GM19025 (cell line): Measurements from ENCODE around the gene CD1B.
A peak's percentile ranks its signal among the peaks of the same experiment; 100 is the strongest.
"Not testable (repeated sequence)": the region's sequence is repeated elsewhere in the genome, so short reads cannot be mapped to it uniquely, and the experiment has no call there.

Experiments used
- ATAC-seq: cut with Tn5 transposase; IDR thresholded peaks from one replicate; pipeline ENCODE4 v1.9.1; 2021; ENCODE audit warnings: mild to moderate bottlenecking, low read depth, moderate library complexity; ENCODE audit not compliant: unreplicated experiment

Gene CD1B

DNA sequence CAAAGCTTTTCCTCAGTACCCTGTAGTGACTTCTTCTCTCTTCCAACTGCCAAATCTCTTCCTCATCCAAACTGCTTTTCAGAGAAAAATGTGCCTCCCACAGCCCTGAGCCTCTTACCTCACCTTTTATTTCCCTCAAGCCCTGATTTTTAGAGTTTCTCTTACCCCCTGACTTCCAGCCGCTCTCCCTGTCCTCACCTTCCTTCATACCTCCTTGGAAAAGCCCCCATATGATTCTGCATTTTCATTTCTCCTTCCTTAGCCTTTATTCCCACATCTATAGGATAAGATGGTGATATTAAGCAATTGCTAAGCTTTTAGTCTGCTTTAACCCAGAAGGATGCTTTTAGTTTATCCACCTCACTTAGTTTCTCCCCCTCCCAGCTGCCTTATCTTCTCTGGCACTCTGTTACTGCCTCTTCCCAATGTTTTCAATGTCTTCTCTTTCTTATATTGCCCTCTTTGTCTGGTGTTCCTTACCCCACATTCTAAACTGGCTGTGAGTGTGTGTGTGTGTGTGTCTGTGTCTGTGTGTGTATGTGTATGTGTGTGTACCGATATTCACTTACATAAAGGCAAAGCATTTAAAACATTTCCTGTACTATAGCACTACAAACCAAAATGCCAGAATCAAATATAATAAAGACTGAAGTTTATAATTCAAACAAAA lies at the start of gene CD1B:
CD1B (minus strand) TSS at position 51 of the 670 bp plus-strand sequence. CDS start 108 bp downstream, outside the sequence.
- ATAC-seq, result no peak

DNA sequence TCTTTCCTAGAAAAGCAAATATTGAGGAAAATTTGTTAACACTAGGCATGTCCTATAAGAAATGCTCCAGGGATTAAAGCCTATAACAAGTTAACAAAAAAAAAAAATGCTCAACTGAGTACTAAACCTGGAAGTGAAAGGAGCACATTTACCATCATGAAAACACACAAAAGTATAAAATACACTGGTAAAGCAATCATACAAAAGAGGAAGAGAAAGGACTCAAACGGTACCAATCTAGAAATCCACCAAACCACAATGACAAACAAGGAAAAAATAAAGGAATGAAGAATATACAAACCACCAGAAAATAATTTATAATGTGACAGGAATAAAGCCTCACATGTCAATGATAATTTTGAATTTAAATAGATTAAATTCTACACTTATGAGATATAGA lies 43.5 kb upstream of the CD1B start:
- no peak for ATAC-seq

DNA sequence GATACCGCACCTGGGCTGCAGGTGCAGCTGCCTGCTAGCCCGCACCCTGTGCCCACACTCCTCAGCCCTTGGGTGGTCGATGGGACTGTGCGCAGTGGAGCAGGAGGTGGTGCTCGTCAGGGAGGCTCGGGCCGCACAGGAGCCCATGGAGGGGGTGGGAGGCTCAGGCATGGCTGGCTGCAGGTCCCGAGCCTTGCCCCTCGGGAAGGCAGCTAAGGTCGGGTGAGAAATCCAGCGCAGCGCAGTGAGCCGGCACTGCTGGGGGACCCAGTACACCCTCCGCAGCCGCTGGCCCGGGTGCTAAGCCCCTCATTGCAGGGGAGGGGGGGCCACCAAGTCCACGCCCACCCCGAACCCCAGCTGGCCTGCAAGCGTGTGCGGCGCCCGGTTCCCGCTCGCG lies 42.8 kb upstream of the CD1B start:
- not testable (repeated sequence) for ATAC-seq

DNA sequence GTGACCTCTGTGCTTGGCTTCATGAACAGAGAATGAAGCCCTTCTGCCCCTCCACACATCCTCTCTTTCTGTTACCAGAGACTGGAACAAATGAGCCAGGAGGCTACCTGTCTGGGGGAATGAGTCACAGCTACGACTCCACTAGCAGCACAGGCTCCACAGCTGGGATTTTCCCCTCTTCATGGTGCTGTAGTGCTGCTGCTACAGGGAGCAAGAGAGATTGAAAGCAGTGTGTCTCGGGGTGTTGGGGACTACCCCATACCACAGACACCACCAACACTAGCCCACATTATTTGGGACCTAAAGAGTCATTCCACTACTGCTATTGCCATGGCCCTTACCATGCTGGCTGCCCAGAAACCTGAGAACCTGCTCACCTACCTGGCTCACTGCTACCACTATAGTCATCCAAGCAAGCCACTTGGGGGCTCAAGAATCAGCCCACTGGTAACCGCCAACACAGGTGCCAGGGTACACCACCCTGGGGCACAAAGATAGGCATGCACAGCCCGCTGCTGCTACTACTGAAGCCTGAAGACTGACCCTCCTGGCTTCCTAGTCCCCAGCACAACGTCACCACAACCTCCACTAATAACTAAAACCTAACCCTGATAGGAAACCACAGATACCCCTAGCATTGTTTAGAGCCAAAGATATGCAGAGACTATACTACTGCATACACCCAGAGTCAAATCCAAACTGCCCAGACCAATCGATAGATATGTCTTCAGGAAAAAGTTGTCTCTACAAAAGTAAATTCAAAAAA lies 40.0 kb upstream of the CD1B start:
- ATAC-seq, result peak; percentile 96

DNA sequence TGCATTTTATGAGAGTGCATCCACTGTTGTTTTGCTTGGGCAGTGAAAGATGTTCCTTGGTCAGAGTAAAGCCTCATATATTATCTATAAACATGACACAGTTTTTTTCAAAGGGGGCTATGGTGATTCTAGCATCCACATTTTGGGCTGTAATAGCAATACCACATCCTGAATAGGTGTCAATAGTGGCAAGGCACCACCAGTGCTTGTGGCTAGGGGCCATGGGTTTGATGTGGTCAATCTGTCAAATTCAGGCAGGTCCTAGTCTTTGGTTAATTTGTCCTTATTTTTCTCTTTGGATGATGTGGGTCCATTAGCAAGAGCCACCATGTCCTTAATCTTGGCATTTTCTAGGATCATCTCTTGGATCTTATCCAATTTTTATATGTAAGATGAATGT lies 35.5 kb upstream of the CD1B start:
- ATAC-seq, result no peak

DNA sequence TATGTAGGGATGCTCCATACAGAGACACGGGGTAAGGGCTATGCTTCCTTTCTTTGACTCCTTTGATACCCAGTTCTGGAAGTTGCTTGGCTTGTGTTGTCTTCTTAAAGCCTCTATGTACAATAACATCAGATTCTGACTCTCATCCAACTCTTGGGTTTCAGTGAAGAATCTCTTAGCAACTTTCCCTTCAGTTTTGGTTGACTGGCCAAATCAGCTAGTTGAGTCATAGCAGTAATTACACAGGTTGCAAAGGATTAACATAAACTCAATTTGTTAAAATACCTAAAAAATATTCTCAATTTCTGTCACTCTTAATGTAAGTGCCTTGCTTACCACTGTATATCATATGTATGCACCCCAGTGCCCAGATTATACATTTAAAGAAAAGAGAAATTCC lies 31.6 kb upstream of the CD1B start:
- no peak for ATAC-seq

DNA sequence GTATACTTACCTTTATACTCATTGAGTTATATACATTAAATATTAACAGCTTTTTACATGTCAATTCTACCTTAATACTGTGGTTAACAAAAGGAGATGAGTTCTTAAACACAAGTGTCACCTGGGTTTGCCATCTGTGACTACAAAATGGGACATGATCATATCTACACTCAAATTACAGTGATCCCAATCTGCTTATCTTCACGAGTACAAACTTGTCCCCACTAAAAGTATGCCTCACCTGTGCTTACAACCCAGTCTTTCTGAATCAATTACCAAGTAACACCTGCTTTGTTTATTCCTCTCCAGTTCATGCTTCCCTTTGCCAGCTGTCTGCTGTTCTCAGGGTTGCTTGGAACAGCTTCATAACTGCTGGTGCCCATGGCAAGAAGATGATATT lies 31.2 kb upstream of the CD1B start:
- no peak for ATAC-seq

DNA sequence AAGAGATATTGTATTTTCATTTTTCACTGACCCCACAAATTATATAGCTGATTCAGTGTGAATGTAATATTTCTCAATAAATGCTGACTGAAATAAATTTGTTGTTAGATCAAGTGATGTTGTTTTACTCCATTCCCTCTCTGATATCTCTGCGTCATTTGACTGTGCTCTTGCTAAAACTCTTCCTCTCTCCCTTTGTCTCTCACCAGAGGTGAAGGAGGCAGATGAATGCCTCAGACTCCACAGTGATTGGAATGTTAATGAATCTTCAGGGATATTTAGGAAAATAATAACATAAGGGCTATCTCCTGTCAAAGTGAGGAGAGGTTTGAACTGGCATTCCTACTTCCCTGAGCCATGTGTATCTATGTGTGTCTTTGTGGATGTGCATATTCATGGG lies 26.1 kb upstream of the CD1B start:
- ATAC-seq, result no peak

DNA sequence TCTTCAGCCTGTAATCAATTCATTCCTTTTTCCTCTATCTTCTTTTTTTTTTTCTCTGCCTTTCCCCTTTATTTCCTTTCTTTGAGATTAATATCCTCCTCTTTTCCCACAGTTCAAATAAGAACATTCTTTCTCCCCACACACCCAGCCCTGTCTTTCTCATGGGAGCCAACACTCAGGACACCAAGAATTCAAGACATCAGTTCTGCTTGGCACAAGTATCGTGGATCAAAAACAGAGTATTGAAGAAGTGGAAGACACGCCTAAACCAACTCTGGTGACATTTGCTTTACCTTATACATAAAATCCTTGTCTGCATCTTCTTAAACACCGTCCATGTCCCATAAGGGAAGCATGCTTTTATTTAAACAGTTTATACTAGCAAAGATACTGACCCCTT lies 25.3 kb upstream of the CD1B start:
- no peak for ATAC-seq

DNA sequence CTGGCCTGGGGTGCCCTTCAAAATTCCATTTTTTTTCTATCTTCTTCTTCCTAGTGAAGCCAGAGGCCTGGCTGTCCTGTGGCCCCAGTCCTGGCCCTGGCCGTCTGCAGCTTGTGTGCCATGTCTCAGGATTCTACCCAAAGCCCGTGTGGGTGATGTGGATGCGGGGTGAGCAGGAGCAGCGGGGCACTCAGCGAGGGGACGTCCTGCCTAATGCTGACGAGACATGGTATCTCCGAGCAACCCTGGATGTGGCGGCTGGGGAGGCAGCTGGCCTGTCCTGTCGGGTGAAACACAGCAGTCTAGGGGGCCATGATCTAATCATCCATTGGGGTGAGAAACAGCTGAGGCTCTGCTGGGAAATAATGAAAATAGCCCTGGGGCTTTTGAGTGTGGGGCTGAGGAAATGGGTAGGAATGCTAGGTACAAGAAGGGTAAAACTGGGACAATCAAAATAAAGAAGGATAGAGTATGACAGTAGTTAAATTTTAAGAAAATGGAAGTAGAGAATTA lies 24.5 kb upstream of the CD1B start:
- no peak for ATAC-seq

DNA sequence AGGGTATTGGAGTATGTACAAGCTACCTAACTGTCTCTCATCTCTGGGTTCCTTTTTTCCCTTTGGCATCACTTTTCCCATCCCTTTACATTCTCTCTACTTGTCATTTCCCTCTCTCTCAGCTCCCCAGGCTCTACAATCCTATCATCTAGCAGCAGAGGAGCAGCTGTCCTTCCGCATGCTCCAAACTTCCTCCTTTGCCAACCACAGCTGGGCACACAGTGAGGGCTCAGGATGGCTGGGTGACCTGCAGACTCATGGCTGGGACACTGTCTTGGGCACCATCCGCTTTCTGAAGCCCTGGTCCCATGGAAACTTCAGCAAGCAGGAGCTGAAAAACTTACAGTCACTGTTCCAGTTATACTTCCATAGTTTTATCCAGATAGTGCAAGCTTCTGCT lies 22.9 kb upstream of the CD1B start:
- ATAC-seq, result no peak

DNA sequence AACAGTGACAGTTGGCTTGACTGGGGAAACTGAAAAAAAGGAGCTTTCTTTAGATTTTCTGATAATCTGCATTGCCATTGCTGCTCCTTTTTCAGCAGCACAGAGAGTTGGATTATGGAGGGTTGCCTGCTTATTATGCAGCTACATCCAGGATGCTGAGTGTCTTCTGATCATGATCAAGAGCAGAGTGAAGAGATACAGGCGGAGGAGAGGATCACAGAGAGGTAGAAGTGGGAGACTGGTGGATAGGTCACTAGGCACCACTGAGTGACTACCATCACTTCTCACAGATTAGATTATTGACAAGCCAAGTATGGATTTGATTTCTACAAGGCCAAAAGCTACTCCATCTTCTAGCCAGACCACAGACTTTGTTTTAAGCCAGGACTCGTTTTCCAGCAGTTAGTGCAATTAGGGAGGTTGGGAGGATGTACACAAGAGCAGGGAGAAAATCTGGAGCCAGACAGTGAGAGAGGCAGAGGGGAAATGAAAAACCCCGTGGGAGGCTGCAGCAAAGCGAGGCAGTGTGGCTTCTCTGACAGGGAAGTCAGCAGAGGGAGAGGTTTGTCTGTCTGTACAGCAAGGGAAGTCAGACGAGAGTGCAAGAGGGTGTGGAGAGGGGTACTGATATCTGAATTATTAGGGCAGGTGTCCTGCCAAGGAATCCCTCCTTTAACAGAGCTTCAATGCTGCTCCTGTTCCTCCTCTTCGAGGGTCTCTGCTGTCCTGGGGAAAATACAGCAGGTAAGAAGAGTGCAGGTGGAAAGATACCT lies 22.2 kb upstream of the CD1B start, which contains the start of gene CD1E:
CD1E (plus strand) TSS at position 592 of the 773 bp plus-strand sequence; CDS start at position 687, 95 bp downstream.
- ATAC-seq, result no peak

DNA sequence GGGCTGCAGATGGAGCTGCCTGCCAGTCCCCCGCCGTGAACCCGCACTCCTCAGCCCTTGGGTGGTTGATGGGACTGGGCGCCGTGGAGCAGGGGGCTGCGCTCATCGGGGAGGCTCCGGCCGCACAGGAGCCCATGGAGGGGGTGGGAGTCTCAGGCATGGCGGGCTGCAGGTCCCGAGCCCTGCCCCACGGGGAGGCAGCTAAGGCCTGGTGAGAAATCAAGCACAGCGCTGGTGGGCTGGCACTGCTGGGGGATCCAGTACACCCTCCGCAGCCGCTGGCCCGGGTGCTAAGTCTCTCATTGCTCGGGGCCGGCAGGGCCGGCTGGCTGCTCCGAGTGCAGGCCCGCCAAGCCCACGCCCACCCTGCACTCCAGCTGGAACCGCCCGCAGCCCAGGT lies 17.6 kb upstream of the CD1B start:
- ATAC-seq, result not testable (repeated sequence)

DNA sequence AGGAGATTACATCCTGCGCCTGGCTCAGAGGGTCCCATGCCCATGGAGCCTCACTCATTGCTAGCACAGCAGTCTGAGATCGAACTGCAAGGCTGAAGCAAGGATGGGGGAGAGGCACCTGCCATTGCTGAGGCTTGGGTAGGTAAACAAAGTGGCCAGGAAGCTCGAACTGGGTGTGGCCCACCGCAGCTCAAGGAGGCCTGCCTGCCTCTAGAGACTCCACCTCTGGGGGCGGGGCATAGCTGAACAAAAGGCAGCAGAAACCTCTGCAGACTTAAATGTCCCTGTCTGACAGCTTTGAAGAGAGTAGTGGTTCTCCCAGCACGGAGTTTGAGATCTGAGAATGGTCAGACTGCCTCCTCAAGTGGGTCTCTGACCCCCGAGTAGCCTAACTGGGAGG lies 5.1 kb upstream of the CD1B start:
- ATAC-seq, result not testable (repeated sequence)

DNA sequence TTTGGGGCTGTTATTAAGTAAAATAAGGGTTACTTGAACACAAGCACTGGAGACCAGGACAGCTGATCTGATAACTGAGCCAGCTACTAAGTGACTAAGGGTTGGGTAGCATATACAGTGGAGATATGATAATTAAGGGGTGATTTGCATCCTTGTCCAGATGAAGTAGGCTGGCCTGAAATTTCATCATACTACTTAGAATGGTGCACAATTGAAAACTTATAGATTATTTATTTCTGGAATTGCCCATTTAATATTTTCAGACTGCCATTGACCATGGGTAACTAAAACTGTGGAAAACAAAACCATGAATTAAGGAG lies 3.8 kb upstream of the CD1B start:
- no peak for ATAC-seq

DNA sequence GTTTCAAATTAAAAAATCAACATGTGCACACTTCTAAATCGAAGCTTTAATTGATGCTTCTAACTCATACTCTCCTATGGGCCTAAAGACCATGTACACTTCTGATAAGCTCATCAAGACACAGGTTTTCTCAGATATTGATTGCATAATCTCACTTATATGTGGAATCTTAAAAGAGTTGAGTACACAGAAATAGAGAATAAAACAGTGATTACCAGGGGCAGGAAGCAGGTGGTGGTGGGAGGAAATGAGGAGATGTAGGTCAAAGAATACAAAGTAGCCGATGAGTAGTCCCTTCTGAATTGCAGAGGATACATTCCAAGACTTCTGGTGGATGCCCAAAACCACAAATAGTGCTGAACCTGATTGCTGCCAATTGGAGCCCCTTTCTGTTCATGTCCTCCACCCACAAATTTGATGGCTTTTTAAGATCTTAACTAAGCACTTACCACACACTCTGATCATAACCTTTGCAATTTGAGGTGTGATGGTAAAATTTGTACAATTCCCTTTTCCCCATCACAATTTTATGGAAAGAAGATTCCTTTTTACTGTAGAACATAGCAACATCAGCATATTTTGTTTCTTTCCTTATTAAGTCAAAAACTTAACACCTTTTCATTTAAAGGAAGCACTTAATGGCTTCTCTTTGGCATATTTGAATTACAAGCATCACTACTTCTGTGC lies 3.3 kb upstream of the CD1B start:
- ATAC-seq, result no peak

DNA sequence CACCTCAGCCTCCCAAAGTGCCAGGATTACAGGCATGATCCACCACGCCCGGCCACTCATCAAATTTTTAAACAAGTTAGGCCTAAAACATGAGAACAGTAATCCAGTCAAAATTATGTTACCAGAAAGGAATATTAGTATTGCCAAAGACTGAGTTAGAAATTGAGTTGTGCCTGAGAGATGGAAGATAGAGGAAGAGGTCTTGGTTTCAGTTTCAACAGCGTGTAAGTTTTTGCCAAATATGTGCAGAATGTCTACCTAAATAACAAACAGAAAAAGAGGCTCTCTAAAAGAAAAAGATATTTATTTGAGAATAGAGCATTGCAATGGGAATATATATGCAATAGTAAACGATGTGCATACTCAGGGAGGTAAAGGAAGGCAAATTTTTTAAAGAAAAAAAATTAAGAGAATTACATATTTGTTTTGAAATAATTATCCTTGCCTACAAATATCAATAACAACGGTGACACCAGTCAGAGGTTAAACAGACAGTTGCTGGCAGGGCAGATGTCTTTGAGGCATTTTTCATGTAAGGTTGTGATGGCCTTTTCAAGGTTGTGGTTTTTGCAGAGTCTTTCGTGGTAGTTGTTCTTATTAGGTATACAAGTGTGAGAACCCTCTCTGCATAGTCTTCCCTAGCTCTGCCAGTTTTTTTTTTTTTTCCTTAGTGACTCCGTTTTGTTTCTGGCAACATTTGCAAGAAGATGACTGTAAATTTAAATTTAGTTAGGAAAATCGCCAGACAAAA lies 2.2 kb upstream of the CD1B start:
- no peak for ATAC-seq

DNA sequence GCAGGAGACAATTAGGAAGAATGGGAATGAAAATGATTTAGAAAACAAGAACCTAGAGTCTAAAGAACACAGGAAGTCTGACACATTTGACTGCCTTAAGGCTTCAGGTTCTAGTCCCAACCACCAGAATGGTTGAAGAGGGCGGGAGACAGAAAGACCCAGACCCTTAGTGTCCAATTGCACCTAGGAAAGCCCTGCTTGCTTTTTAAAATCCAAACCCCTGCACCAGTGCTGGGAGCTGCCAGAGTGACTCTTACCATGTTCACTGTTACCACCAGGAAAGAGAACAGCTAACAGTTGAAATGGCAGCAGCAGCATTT lies 265 bp downstream of the CD1B start:
- no peak for ATAC-seq

DNA sequence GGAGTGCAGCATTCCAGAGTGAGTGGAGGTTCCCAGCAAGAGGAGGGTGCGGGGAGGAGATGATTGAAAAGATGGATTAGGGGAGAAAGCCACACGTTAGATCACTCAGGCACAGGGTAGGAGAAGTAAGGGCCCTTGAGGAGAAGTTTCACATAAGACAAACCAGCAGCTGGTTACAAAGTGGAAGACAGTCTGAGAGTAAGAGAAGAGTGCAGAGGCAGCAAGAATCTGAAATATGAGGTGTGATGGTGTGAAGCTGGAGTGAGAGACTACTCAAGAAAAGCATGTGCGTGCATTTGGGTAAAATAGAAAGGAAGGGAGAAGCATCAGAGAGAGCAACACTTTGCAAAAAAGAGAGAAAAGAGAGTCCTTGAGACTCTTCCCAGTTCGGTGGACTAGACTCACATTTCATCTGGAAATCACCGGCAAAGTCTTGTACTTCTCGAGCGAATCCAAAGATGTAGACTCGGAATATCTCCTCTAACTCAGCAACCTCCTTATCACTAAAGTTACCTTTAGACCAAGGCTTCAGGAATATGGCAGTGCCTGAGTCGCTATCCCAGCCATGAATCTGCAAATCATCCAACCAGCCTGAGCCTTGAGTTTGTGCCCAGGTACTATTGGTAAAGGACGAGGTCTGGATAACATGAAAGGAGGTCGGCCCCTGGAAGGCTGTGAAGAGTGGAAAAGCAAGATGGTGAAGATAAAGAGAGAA lies 783 bp downstream of the CD1B start:
- ATAC-seq, result no peak

DNA sequence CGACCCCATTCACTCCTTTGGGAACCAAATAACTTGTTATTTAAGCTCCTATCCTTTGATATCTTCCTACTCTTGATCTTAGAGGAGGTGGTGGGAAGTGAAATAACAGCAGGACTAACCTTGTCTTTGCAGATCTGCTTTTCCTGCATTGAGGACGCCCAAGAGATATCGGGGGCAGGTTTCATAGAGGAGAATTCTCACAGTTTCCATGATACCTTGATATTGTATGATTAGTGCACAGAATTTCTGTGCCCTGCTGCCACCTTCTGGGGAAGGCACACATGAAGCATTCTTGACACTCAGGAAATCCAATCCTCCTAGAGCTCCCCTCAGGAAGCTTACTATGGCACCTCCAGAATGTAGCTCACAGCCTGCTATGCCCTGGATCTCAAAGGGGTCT lies 1.6 kb downstream of the CD1B start:
- no peak for ATAC-seq
